ENCODE results near the gene FBXW7. TPM values are rescaled to one million over a fixed set of nuclear protein-coding genes. Genes with fewer than 3 reads are reported as not detected.
A peak's percentile ranks its signal among the peaks of the same experiment; 100 is the strongest.

FBXW7 gene
- total RNA-seq, 1 experiment from 2014 or later, result 33.5 TPM

DNA sequence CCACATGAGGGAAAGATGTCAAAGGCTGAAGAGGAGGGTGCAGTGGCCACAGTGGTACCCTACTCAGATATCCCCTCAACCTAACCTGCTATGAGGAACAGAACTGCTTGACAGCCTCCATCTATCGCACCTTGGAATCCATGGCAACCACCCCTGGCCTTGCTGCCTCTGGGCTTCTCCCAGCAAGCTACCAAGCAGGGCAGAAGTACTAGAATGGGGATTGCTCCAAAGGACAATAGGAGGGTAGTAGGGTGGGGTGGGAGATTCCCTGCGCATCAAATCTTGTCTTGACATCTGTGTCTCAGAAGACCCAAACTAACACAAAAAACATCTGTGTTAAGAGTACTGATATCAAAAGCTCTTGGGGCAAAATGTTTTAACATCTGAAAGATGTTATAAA is 118.2 kb downstream of the FBXW7 start:
- no peaks in the 10 kb centered on the region for H3K36me3 ChIP-seq (ENCODE audit: insufficient read depth, low read length, poor library complexity, severe bottlenecking)
- DNase-seq (ENCODE audit: low spot score), result no peak
- no peak for TF ChIP-seq EZH2 (IDR thresholded peaks at IDR 0.05; ENCODE audit: borderline replicate concordance, low read depth, low read length, poor library complexity, severe bottlenecking)
- TF ChIP-seq, protein P1, sequence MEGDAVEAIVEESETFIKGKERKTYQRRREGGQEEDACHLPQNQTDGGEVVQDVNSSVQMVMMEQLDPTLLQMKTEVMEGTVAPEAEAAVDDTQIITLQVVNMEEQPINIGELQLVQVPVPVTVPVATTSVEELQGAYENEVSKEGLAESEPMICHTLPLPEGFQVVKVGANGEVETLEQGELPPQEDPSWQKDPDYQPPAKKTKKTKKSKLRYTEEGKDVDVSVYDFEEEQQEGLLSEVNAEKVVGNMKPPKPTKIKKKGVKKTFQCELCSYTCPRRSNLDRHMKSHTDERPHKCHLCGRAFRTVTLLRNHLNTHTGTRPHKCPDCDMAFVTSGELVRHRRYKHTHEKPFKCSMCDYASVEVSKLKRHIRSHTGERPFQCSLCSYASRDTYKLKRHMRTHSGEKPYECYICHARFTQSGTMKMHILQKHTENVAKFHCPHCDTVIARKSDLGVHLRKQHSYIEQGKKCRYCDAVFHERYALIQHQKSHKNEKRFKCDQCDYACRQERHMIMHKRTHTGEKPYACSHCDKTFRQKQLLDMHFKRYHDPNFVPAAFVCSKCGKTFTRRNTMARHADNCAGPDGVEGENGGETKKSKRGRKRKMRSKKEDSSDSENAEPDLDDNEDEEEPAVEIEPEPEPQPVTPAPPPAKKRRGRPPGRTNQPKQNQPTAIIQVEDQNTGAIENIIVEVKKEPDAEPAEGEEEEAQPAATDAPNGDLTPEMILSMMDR (conservative IDR thresholded peaks at IDR 0.05; ENCODE audit: low read depth, low read length), result no peak
- POLR2A ChIA-PET (ENCODE audit: low non-redundant PET), result no interaction called here
- H3K4me3 ChIP-seq (ENCODE audit: low read depth, low read length, poor library complexity, severe bottlenecking), result no peak overlapping the region
- no peaks in the 10 kb centered on the region for H3K27me3 ChIP-seq (replicated peaks; ENCODE audit: insufficient read depth, low read depth, low read length, poor library complexity)
- intact Hi-C loops (cut with micrococcal nuclease; ENCODE audit: unreplicated experiment), result no loop called here
- H3K27ac ChIP-seq (ENCODE audit: low read depth, low read length, poor library complexity, severe bottlenecking), result no peak overlapping the region
- H3K9me3 ChIP-seq (ENCODE audit: low read depth, low read length, poor library complexity, severe bottlenecking), result no peaks in the 10 kb centered on the region
- BruUV-seq (replicated peaks), result no TSS peak
- CTCF ChIA-PET, result no interaction called here
- H3K4me1 ChIP-seq (ENCODE audit: insufficient read depth, low read length, poor library complexity, severe bottlenecking), result peaks cover 6% of the 10 kb centered on the region

DNA sequence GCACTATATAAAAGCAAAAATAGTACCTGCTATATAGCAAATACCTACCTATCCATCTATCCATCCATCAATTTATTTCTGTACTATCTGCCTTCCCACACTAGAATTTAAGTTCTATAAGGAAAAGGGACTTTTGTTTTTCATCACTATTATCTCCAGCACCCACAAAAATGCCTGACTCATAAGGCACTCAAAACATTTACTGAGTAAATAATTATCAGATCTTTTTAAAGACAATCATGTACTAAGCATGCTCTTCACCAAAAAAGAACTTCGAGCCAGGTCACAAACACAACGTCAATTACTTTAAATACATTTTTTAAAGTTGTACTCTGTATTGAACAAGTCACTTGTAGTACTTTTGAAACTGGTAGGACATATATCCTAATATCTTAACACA is 119.9 kb downstream of the FBXW7 start:
- CTCF ChIA-PET, result no interaction called here
- TF ChIP-seq, protein P1 (conservative IDR thresholded peaks at IDR 0.05; ENCODE audit: low read depth, low read length), result no peak
- no peak for TF ChIP-seq EZH2 (IDR thresholded peaks at IDR 0.05; ENCODE audit: borderline replicate concordance, low read depth, low read length, poor library complexity, severe bottlenecking)
- Histone ChIP-seq H3K9me3 (ENCODE audit: low read depth, low read length, poor library complexity, severe bottlenecking) (no peaks in the 10 kb centered on the region), H3K36me3 (ENCODE audit: insufficient read depth, low read length, poor library complexity, severe bottlenecking) (no peaks in the 10 kb centered on the region), H3K4me3 (ENCODE audit: low read depth, low read length, poor library complexity, severe bottlenecking) (no peak overlapping the region), H3K27me3 (replicated peaks; ENCODE audit: insufficient read depth, low read depth, low read length, poor library complexity) (no peaks in the 10 kb centered on the region), H3K27ac (ENCODE audit: low read depth, low read length, poor library complexity, severe bottlenecking) (no peak overlapping the region), H3K4me1 (ENCODE audit: insufficient read depth, low read length, poor library complexity, severe bottlenecking) (peaks cover 6% of the 10 kb centered on the region)
- DNase-seq (ENCODE audit: low spot score), result no peak
- POLR2A ChIA-PET (ENCODE audit: low non-redundant PET), result no interaction called here
- intact Hi-C loops (cut with micrococcal nuclease; ENCODE audit: unreplicated experiment), result no loop called here
- BruUV-seq (replicated peaks), result no TSS peak

DNA sequence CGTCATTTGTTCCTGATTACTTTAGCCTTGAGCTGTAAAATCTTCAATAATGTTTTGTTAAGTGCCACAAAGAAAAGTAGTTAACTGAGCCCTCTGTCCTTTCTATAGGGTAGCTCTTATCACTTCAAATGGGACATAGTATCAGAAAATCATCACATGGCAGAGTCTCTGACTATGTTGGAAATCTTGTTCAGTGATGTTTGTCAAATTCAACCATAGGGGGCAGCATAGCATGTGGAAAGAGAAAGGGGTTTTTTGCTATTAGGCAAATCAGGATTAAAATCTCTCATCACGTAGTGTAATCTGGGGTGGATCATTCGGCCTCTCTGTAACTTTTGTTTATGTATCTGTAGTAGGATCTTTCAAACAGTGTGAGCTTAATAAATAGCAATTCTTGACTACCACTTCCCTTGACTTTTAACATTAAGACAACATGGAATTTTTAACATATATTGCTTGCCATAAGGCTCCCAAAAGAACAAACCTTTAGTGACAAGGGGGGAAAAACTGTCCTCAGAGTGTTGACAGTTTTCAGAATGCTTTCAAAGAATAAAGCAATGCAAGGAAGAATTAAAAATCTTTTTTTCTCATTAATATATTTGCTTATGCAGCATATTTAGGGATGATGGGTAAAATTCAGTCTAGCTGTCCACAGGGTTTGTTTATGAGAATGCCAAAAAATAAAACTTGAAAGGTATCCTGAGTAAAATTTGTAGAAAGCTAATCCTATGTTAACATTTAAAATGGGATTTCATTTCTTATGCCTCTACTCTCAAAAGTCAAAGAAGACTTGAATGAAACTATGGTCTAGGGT is 127.2 kb downstream of the FBXW7 start:
- no peak for TF ChIP-seq EZH2 (IDR thresholded peaks at IDR 0.05; ENCODE audit: borderline replicate concordance, low read depth, low read length, poor library complexity, severe bottlenecking)
- TF ChIP-seq, protein P1 (conservative IDR thresholded peaks at IDR 0.05; ENCODE audit: low read depth, low read length), result peak; percentile 78
- no peak overlapping the region for H3K27ac ChIP-seq (ENCODE audit: low read depth, low read length, poor library complexity, severe bottlenecking)
- ChIA-PET CTCF (interaction anchor here (0.6 kb wide), 1 partner anchor 73 kb away, joined by 18 read pairs; no protein-coding TSS in a partner anchor), POLR2A (ENCODE audit: low non-redundant PET) (no interaction called here)
- intact Hi-C loops (cut with micrococcal nuclease; ENCODE audit: unreplicated experiment), result loop anchor here (5.0 kb wide), 3 partner anchors 234 to 719 kb away; no protein-coding TSS in a partner anchor
- H3K27me3 ChIP-seq (replicated peaks; ENCODE audit: insufficient read depth, low read depth, low read length, poor library complexity), result no peaks in the 10 kb centered on the region
- no peak overlapping the region for H3K4me3 ChIP-seq (ENCODE audit: low read depth, low read length, poor library complexity, severe bottlenecking)
- no peaks in the 10 kb centered on the region for H3K9me3 ChIP-seq (ENCODE audit: low read depth, low read length, poor library complexity, severe bottlenecking)
- DNase-seq (ENCODE audit: low spot score), result peak; percentile 71
- BruUV-seq (replicated peaks), result no TSS peak
- peaks cover 10% of the 10 kb centered on the region for H3K4me1 ChIP-seq (ENCODE audit: insufficient read depth, low read length, poor library complexity, severe bottlenecking)
- H3K36me3 ChIP-seq (ENCODE audit: insufficient read depth, low read length, poor library complexity, severe bottlenecking), result no peaks in the 10 kb centered on the region
